ENCODE measurements around the gene GPX4.

GRCh38 chr19:1143828-1144399 is 40.1 kb downstream of the GPX4 start:
- TF ChIP-seq KLF15 (CRISPR knock-in tag; IDR thresholded peaks at IDR 0.05; ENCODE audit: borderline replicate concordance) (no peak), AGO1 (IDR thresholded peaks at IDR 0.05; ENCODE audit: low read depth, low read length, poor library complexity, severe bottlenecking) (no peak), ESRRA (CRISPR knock-in tag; IDR thresholded peaks at IDR 0.05; ENCODE audit: low read depth) (no peak), EZH2 (conservative IDR thresholded peaks at IDR 0.05; ENCODE audit: low read depth, low read length) (no peak), EP300 (IDR thresholded peaks at IDR 0.05; ENCODE audit: low read depth in 2 of 2, low read length in 2 of 2) (no peak), EP300 (CRISPR knock-in tag; IDR thresholded peaks at IDR 0.05; ENCODE audit: borderline replicate concordance) (no peak), ZNF816 (CRISPR knock-in tag; IDR thresholded peaks at IDR 0.05; ENCODE audit: borderline replicate concordance) (no peak), GTF2F1 (IDR thresholded peaks at IDR 0.05; ENCODE audit: low read length) (no peak), ZNF510 (CRISPR knock-in tag; IDR thresholded peaks at IDR 0.05; ENCODE audit: low read depth) (no peak)
- TF ChIP-seq, protein P1, sequence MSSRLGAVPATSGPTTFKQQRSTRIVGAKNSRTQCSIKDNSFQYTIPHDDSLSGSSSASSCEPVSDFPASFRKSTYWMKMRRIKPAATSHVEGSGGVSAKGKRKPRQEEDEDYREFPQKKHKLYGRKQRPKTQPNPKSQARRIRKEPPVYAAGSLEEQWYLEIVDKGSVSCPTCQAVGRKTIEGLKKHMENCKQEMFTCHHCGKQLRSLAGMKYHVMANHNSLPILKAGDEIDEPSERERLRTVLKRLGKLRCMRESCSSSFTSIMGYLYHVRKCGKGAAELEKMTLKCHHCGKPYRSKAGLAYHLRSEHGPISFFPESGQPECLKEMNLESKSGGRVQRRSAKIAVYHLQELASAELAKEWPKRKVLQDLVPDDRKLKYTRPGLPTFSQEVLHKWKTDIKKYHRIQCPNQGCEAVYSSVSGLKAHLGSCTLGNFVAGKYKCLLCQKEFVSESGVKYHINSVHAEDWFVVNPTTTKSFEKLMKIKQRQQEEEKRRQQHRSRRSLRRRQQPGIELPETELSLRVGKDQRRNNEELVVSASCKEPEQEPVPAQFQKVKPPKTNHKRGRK (CRISPR knock-in tag; IDR thresholded peaks at IDR 0.05) = no peak
- TF ChIP-seq, protein P2, sequence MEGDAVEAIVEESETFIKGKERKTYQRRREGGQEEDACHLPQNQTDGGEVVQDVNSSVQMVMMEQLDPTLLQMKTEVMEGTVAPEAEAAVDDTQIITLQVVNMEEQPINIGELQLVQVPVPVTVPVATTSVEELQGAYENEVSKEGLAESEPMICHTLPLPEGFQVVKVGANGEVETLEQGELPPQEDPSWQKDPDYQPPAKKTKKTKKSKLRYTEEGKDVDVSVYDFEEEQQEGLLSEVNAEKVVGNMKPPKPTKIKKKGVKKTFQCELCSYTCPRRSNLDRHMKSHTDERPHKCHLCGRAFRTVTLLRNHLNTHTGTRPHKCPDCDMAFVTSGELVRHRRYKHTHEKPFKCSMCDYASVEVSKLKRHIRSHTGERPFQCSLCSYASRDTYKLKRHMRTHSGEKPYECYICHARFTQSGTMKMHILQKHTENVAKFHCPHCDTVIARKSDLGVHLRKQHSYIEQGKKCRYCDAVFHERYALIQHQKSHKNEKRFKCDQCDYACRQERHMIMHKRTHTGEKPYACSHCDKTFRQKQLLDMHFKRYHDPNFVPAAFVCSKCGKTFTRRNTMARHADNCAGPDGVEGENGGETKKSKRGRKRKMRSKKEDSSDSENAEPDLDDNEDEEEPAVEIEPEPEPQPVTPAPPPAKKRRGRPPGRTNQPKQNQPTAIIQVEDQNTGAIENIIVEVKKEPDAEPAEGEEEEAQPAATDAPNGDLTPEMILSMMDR (CRISPR knock-in tag; IDR thresholded peaks at IDR 0.05) = no peak
